VCaP (cell line): ENCODE results near the gene PM20D2.

ENCODE experiments used
- H3K27ac ChIP-seq: fragments of 450-650 bp; 2 replicates; pipeline ENCODE4 v1.5.1; 2017
- CTCF ChIP-seq: fragments of 450-650 bp; conservative IDR thresholded peaks from 2 replicates; pipeline ENCODE4 v1.5.1; 2017; ENCODE audit warnings: mild to moderate bottlenecking, moderate library complexity

Gene PM20D2

GRCh38 chr6:89187504-89187903 is 41.6 kb downstream of the PM20D2 start:
- TF ChIP-seq CTCF: no peak
- no peak overlapping the region for H3K27ac ChIP-seq

GRCh38 chr6:89190741-89191140 is 44.9 kb downstream of the PM20D2 start:
- TF ChIP-seq CTCF: no peak
- no peak overlapping the region for H3K27ac ChIP-seq

GRCh38 chr6:89194559-89194958 is 48.7 kb downstream of the PM20D2 start:
- TF ChIP-seq CTCF: no peak
- no peak overlapping the region for H3K27ac ChIP-seq

- TF ChIP-seq CTCF: no peak
- H3K27ac ChIP-seq: no peak overlapping the region
Measured at GRCh38 chr6:89197141-89197540, 51.3 kb downstream of the PM20D2 start.

GRCh38 chr6:89198235-89198634 is 52.4 kb downstream of the PM20D2 start:
- no peak for TF ChIP-seq CTCF
- H3K27ac ChIP-seq: no peak overlapping the region

- no peak for TF ChIP-seq CTCF
- H3K27ac ChIP-seq: no peak overlapping the region
Measured at GRCh38 chr6:89199579-89199978, 53.7 kb downstream of the PM20D2 start.

GRCh38 chr6:89200706-89201215 is 54.9 kb downstream of the PM20D2 start:
- no peak overlapping the region for H3K27ac ChIP-seq
- no peak for TF ChIP-seq CTCF
